Panc1 (cell line): ENCODE measurements around the gene ACKR4. TPM values are rescaled to one million over a fixed set of nuclear protein-coding genes. Genes with fewer than 3 reads are reported as not detected.

Experiments
- ATAC-seq: fragments of 200-7000 bp; cut with Tn5 transposase; 2 replicates; pipeline ENCODE4 v1.9.1; 2020; ENCODE audit warnings: mild to moderate bottlenecking, moderate library complexity
- BruUV-seq: library from RNA; stranded (reverse); fragments of 400-500 nt; replicated peaks from 2 replicates; lab custom pipeline; 2021; lab: Mats Ljungman, UMichigan
- CTCF ChIA-PET: fragments of 300-600 bp; sonication (Branson Sonifier 250); formaldehyde crosslinking; loops from one replicate; lab custom pipeline; 2022; ENCODE audit warnings: antibody characterized with exemption; lab: Charles Lee
- POLR2A ChIA-PET: fragments of 300-600 bp; sonication (Branson Sonifier 250); formaldehyde crosslinking; loops from one replicate; lab custom pipeline; 2022; ENCODE audit warnings: antibody characterized with exemption; lab: Charles Lee
- DNase-seq: peaks from one replicate; pipeline ENCODE4 v3.0.0-alpha.2; 2010; ENCODE audit warnings: low read depth, low spot score
- H3K27ac ChIP-seq: 2 replicates; pipeline ENCODE4 v1.5.1; 2011; ENCODE audit warnings: mild to moderate bottlenecking, low read length, inconsistent platforms
- H3K27me3 ChIP-seq: fragments of 200-500 bp; sonication (Bioruptor generic); 2 replicates; pipeline ENCODE4 v1.6.0; 2014; ENCODE audit warnings: low read length, inconsistent platforms; ENCODE audit not compliant: control insufficient read depth, insufficient read depth
- H3K36me3 ChIP-seq: fragments of 200-500 bp; sonication (Bioruptor generic); 2 replicates; pipeline ENCODE4 v1.5.1; 2014; ENCODE audit warnings: inconsistent platforms, mild to moderate bottlenecking, low read length, moderate library complexity; ENCODE audit not compliant: control insufficient read depth, insufficient read depth
- H3K4me1 ChIP-seq: 2 replicates; pipeline ENCODE4 v1.5.1; 2011; ENCODE audit warnings: inconsistent platforms, mild to moderate bottlenecking, low read length, moderate library complexity; ENCODE audit not compliant: control insufficient read depth, insufficient read depth
- H3K4me3 ChIP-seq, 2 experiments: 2 replicates each; pipeline ENCODE4 v1.5.1; 2011 to 2012; ENCODE audit warnings: low read depth in 2 of 2, low read length in 2 of 2, mild to moderate bottlenecking in 2 of 2, inconsistent platforms in 1 of 2, moderate library complexity in 1 of 2
- H3K9me3 ChIP-seq: fragments of 200-500 bp; sonication (Bioruptor generic); 2 replicates; pipeline ENCODE4 v1.5.1; 2014; ENCODE audit warnings: low read depth, mild to moderate bottlenecking, inconsistent platforms, low read length, moderate library complexity; ENCODE audit not compliant: control insufficient read depth, insufficient read depth
- POLR2AphosphoS5 ChIP-seq: IDR thresholded peaks from 2 replicates; pipeline ENCODE4 v1.6.1; 2012; ENCODE audit warnings: mild to moderate bottlenecking, low read depth, low read length, moderate library complexity
- SIN3A ChIP-seq: IDR thresholded peaks from 2 replicates; pipeline ENCODE4 v1.6.1; 2012; ENCODE audit warnings: low read depth, mild to moderate bottlenecking, low read length, moderate library complexity, borderline replicate concordance; ENCODE audit not compliant: insufficient read depth
- TCF7L2 ChIP-seq: IDR thresholded peaks from 2 replicates; pipeline ENCODE4 v1.6.1; 2011; ENCODE audit warnings: mild to moderate bottlenecking, low read depth, low read length, inconsistent platforms
- in situ Hi-C: cut with HindIII; loops from 2 replicates; pipeline ENCODE4 v1.10.0; 2016; ENCODE audit warnings: low sequenced_read_pairs, low pct_unique_long_range_greater_than_20kb
- intact Hi-C: fragments of 100-400 bp; cut with micrococcal nuclease; formaldehyde crosslinking; loops from one replicate; pipeline ENCODE4 v1.10.0; 2022; ENCODE audit not compliant: unreplicated experiment
- total RNA-seq: library from RNA; stranded (reverse); gene quantifications from one replicate; pipeline ENCODE4 v1.2.1, GENCODE V29; 2021; ENCODE audit not compliant: unreplicated experiment
- TF ChIP-seq, protein P1 (sequence below), 2 experiments: IDR thresholded peaks; 2 replicates each; pipeline ENCODE4 v1.6.1; 2011 to 2012; ENCODE audit warnings: low read depth in 2 of 2, control low read depth in 1 of 2, low read length in 1 of 2, mild to moderate bottlenecking in 1 of 2, moderate library complexity in 1 of 2; ENCODE audit not compliant: insufficient read depth in 1 of 2
- TF ChIP-seq, protein P2 (sequence below): fragments of 450-650 bp; IDR thresholded peaks from 2 replicates; pipeline ENCODE4 v1.5.1; 2017; ENCODE audit warnings: mild to moderate bottlenecking

ACKR4 gene
- total RNA-seq, 1 experiment from 2014 or later: not detected

- H3K9me3 ChIP-seq: no peaks in the 10 kb centered on the region
- CTCF ChIA-PET: no interaction called here
- in situ Hi-C loops: no loop called here
- DNase-seq: no peak
- no TSS peak for BruUV-seq
- POLR2A ChIA-PET: no interaction called here
- H3K36me3 ChIP-seq: no peaks in the 10 kb centered on the region
- H3K4me1 ChIP-seq: no peaks in the 10 kb centered on the region
- no peak overlapping the region for H3K4me3 ChIP-seq
- intact Hi-C loops: no loop called here
- TF ChIP-seq TCF7L2: no peak
- no peak for TF ChIP-seq SIN3A
- TF ChIP-seq, protein P1, sequence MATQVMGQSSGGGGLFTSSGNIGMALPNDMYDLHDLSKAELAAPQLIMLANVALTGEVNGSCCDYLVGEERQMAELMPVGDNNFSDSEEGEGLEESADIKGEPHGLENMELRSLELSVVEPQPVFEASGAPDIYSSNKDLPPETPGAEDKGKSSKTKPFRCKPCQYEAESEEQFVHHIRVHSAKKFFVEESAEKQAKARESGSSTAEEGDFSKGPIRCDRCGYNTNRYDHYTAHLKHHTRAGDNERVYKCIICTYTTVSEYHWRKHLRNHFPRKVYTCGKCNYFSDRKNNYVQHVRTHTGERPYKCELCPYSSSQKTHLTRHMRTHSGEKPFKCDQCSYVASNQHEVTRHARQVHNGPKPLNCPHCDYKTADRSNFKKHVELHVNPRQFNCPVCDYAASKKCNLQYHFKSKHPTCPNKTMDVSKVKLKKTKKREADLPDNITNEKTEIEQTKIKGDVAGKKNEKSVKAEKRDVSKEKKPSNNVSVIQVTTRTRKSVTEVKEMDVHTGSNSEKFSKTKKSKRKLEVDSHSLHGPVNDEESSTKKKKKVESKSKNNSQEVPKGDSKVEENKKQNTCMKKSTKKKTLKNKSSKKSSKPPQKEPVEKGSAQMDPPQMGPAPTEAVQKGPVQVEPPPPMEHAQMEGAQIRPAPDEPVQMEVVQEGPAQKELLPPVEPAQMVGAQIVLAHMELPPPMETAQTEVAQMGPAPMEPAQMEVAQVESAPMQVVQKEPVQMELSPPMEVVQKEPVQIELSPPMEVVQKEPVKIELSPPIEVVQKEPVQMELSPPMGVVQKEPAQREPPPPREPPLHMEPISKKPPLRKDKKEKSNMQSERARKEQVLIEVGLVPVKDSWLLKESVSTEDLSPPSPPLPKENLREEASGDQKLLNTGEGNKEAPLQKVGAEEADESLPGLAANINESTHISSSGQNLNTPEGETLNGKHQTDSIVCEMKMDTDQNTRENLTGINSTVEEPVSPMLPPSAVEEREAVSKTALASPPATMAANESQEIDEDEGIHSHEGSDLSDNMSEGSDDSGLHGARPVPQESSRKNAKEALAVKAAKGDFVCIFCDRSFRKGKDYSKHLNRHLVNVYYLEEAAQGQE (IDR thresholded peaks at IDR 0.05; ENCODE audit: insufficient read depth in 1 of 2, low read depth in 2 of 2, low read length in 1 of 2): no peak
- TF ChIP-seq, protein P2, sequence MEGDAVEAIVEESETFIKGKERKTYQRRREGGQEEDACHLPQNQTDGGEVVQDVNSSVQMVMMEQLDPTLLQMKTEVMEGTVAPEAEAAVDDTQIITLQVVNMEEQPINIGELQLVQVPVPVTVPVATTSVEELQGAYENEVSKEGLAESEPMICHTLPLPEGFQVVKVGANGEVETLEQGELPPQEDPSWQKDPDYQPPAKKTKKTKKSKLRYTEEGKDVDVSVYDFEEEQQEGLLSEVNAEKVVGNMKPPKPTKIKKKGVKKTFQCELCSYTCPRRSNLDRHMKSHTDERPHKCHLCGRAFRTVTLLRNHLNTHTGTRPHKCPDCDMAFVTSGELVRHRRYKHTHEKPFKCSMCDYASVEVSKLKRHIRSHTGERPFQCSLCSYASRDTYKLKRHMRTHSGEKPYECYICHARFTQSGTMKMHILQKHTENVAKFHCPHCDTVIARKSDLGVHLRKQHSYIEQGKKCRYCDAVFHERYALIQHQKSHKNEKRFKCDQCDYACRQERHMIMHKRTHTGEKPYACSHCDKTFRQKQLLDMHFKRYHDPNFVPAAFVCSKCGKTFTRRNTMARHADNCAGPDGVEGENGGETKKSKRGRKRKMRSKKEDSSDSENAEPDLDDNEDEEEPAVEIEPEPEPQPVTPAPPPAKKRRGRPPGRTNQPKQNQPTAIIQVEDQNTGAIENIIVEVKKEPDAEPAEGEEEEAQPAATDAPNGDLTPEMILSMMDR: no peak
- TF ChIP-seq POLR2AphosphoS5: no peak
- ATAC-seq: no peak
- no peaks in the 10 kb centered on the region for H3K27me3 ChIP-seq
- no peak overlapping the region for H3K27ac ChIP-seq
These were observed 40.4 kb upstream of the ACKR4 start for GRCh38 chr3:132556508-132557159.

- no peaks in the 10 kb centered on the region for H3K4me1 ChIP-seq
- POLR2A ChIA-PET: no interaction called here
These were observed 36.1 kb upstream of the ACKR4 start for GRCh38 chr3:132561003-132561402.

More at GRCh38 chr3:132561003-132561402, 36.1 kb upstream of the ACKR4 start:
- TF ChIP-seq, protein P1 (IDR thresholded peaks at IDR 0.05; ENCODE audit: insufficient read depth in 1 of 2, low read depth in 2 of 2, low read length in 1 of 2): no peak
- no peak for TF ChIP-seq TCF7L2
- ATAC-seq: no peak
- CTCF ChIA-PET: no interaction called here
- in situ Hi-C loops (no loop called here), intact Hi-C loops (no loop called here)
- Histone ChIP-seq H3K36me3 (no peaks in the 10 kb centered on the region), H3K27me3 (no peaks in the 10 kb centered on the region), H3K27ac (no peak overlapping the region), H3K4me3 (no peak overlapping the region), H3K9me3 (no peaks in the 10 kb centered on the region)
- no TSS peak for BruUV-seq
- DNase-seq: no peak
